Measurements from ENCODE around the gene FLNB.

DNA sequence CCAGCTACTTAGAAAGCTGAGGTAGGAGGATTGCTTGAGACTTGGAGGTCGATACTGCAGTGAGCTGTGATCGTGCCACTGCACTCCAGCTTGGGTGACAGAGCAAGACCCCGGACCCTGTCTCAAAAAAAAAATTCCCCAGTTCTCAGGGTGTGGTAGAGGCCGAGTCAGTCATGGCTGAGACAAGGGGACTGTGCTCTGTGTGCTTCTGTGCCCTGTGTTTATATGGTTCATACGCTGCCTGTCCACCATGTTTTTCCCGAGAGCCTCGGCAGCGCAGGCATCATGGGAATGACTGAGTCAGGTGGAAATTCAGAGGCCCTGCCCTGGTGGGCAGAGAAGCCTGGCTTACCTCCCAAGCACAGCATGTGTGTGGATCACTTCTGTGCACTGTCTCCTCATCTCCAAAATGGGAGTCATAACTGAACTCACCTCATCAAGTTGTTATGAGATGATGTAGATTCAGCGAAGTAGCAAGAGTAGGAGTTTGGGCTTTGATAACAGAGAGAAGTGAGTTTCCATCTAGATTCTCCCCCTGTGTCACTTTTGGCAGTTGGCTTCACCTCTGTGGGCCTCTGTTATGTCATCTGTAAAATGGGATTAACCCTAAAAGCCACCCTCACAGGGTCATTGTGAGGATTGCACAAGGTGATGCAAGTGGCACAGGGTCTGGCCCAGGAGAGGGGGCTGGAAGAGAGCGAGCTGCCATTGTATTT lies 56.9 kb downstream of the FLNB start:
- TF ChIP-seq, protein P1, sequence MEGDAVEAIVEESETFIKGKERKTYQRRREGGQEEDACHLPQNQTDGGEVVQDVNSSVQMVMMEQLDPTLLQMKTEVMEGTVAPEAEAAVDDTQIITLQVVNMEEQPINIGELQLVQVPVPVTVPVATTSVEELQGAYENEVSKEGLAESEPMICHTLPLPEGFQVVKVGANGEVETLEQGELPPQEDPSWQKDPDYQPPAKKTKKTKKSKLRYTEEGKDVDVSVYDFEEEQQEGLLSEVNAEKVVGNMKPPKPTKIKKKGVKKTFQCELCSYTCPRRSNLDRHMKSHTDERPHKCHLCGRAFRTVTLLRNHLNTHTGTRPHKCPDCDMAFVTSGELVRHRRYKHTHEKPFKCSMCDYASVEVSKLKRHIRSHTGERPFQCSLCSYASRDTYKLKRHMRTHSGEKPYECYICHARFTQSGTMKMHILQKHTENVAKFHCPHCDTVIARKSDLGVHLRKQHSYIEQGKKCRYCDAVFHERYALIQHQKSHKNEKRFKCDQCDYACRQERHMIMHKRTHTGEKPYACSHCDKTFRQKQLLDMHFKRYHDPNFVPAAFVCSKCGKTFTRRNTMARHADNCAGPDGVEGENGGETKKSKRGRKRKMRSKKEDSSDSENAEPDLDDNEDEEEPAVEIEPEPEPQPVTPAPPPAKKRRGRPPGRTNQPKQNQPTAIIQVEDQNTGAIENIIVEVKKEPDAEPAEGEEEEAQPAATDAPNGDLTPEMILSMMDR (IDR thresholded peaks at IDR 0.05), result no peak
- TF ChIP-seq EZH2phosphoT487 (IDR thresholded peaks at IDR 0.05), result no peak
- TF ChIP-seq EZH2 (IDR thresholded peaks at IDR 0.05), result no peak
